Smooth muscle cell (in vitro differentiated cells): ENCODE results near the gene TRPM2. TPM values are rescaled to one million over a fixed set of nuclear protein-coding genes. Genes with fewer than 3 reads are reported as not detected.

Experiments
- DNase-seq: peaks from one replicate; lab custom pipeline; 2025; ENCODE audit not compliant: unreplicated experiment; lab: John Stamatoyannopoulos, UW
- H2AFZ ChIP-seq: fragments of 200-600 bp; sonication (generic); 2 replicates; pipeline ENCODE4 v1.6.0; 2016; ENCODE audit warnings: antibody characterized with exemption, low read depth, mild to moderate bottlenecking
- H3F3A ChIP-seq: fragments of 200-600 bp; sonication (generic); 2 replicates; pipeline ENCODE4 v1.6.0; 2017; ENCODE audit warnings: antibody characterized with exemption, low read depth
- H3K27ac ChIP-seq: fragments of 200-600 bp; sonication (generic); 2 replicates; pipeline ENCODE4 v1.5.1; 2016; ENCODE audit warnings: low read depth, mild to moderate bottlenecking
- H3K27me3 ChIP-seq: fragments of 200-600 bp; sonication (generic); 2 replicates; pipeline ENCODE4 v1.6.1; 2016; ENCODE audit warnings: low read depth, mild to moderate bottlenecking
- H3K36me3 ChIP-seq: fragments of 200-600 bp; sonication (generic); 2 replicates; pipeline ENCODE4 v1.5.1; 2016; ENCODE audit warnings: low read depth
- H3K4me1 ChIP-seq: fragments of 200-600 bp; sonication (generic); 2 replicates; pipeline ENCODE4 v1.5.1; 2016; ENCODE audit warnings: low read depth
- H3K4me2 ChIP-seq: fragments of 200-600 bp; sonication (generic); 2 replicates; pipeline ENCODE4 v1.6.0; 2016; ENCODE audit warnings: mild to moderate bottlenecking
- H3K4me3 ChIP-seq: fragments of 200-600 bp; sonication (generic); 2 replicates; pipeline ENCODE4 v1.5.1; 2016; ENCODE audit warnings: mild to moderate bottlenecking
- H3K79me2 ChIP-seq: fragments of 200-600 bp; sonication (generic); 2 replicates; pipeline ENCODE4 v1.6.0; 2016; ENCODE audit warnings: low read depth, mild to moderate bottlenecking
- H3K9ac ChIP-seq: fragments of 200-600 bp; sonication (generic); 2 replicates; pipeline ENCODE4 v1.6.0; 2016; ENCODE audit warnings: low read depth
- H3K9me3 ChIP-seq: fragments of 200-600 bp; sonication (generic); replicated peaks from 2 replicates; pipeline ENCODE4 v1.5.1; 2016; ENCODE audit warnings: low read depth
- H4K20me1 ChIP-seq: fragments of 200-600 bp; sonication (generic); 2 replicates; pipeline ENCODE4 v1.6.0; 2016; ENCODE audit warnings: low read depth
- CTCF ChIP-seq: fragments of 200-600 bp; sonication (generic); IDR thresholded peaks from 2 replicates; pipeline ENCODE4 v1.5.1; 2017; ENCODE audit warnings: borderline replicate concordance, mild to moderate bottlenecking, antibody characterized with exemption; ENCODE audit not compliant: insufficient read depth, poor library complexity, severe bottlenecking
- WGBS: methylation state at CpG from one replicate; pipeline ENCODE4 v1.1.7; 2016; ENCODE audit warnings: low lambda C conversion rate; 5-methylcytosine and 5-hydroxymethylcytosine counted together
- polyA plus RNA-seq: library from polyadenylated mRNA; unstranded; fragments of >200 nt; fragmentation: Nextera tagmentation; extraction: Ambion mirVana; gene quantifications from 2 replicates; pipeline ENCODE4 v1.2.1, GENCODE V29; 2016
- total RNA-seq: library from RNA; depleted of rRNA; stranded (reverse); fragments of >200 nt; gene quantifications from 2 replicates; pipeline ENCODE4 v1.2.3, GENCODE V29; 2014

Gene TRPM2
- total and polyA plus RNA-seq, 2 experiments from 2014 or later, result 0.31 TPM; not detected in 1

- Histone ChIP-seq H3K4me1 (no peaks in the 10 kb centered on the region), H4K20me1 (no peaks in the 10 kb centered on the region), H2AFZ (no peak overlapping the region), H3K27ac (no peak overlapping the region), H3K9me3 (no peaks in the 10 kb centered on the region), H3F3A (no peaks in the 10 kb centered on the region), H3K4me3 (no peak overlapping the region), H3K36me3 (no peaks in the 10 kb centered on the region), H3K27me3 (no peaks in the 10 kb centered on the region), H3K9ac (no peak overlapping the region), H3K79me2 (no peaks in the 10 kb centered on the region), H3K4me2 (no peak overlapping the region)
- 82% methylated on average over 16 of the region's 17 CpGs for WGBS
- no peak for TF ChIP-seq CTCF
- no peak for DNase-seq
Measured at GRCh38 chr21:44443291-44443890, 90.0 kb downstream of the TRPM2 start.

- Histone ChIP-seq H3K79me2 (no peaks in the 10 kb centered on the region), H2AFZ (no peak overlapping the region), H3K9ac (no peak overlapping the region), H3K36me3 (no peaks in the 10 kb centered on the region), H3K4me2 (no peak overlapping the region), H3K27me3 (no peaks in the 10 kb centered on the region), H3K27ac (no peak overlapping the region), H3F3A (no peaks in the 10 kb centered on the region), H3K9me3 (no peaks in the 10 kb centered on the region), H3K4me1 (no peaks in the 10 kb centered on the region), H4K20me1 (no peaks in the 10 kb centered on the region), H3K4me3 (no peak overlapping the region)
- no peak for TF ChIP-seq CTCF
- DNase-seq, result no peak
- 93% methylated on average over 12 of the region's 12 CpGs for WGBS
Measured at GRCh38 chr21:44443891-44444285, 90.5 kb downstream of the TRPM2 start.

GRCh38 chr21:44444286-44444931 is 91.0 kb downstream of the TRPM2 start:
- no peak overlapping the region for H3K4me2 ChIP-seq
- H3K4me3 ChIP-seq, result no peak overlapping the region
- H3K27me3 ChIP-seq, result no peaks in the 10 kb centered on the region
- no peaks in the 10 kb centered on the region for H3K9me3 ChIP-seq
- H3K27ac ChIP-seq, result no peak overlapping the region
- H3K36me3 ChIP-seq, result no peaks in the 10 kb centered on the region
- no peak for TF ChIP-seq CTCF
- H2AFZ ChIP-seq, result no peak overlapping the region
- no peaks in the 10 kb centered on the region for H3K4me1 ChIP-seq
- no peaks in the 10 kb centered on the region for H3K79me2 ChIP-seq
- no peak overlapping the region for H3K9ac ChIP-seq
- no peaks in the 10 kb centered on the region for H4K20me1 ChIP-seq
- H3F3A ChIP-seq, result no peaks in the 10 kb centered on the region
- no peak for DNase-seq
- 76% methylated on average over 21 of the region's 21 CpGs for WGBS

- no peaks in the 10 kb centered on the region for H4K20me1 ChIP-seq
- no peak for DNase-seq
- no peak overlapping the region for H3K27ac ChIP-seq
- H3K4me3 ChIP-seq, result no peak overlapping the region
- H3F3A ChIP-seq, result no peaks in the 10 kb centered on the region
- 88% methylated on average over 19 of the region's 19 CpGs for WGBS
- H3K4me2 ChIP-seq, result no peak overlapping the region
- H3K27me3 ChIP-seq, result no peaks in the 10 kb centered on the region
- H3K4me1 ChIP-seq, result no peaks in the 10 kb centered on the region
- no peaks in the 10 kb centered on the region for H3K36me3 ChIP-seq
- no peak overlapping the region for H3K9ac ChIP-seq
- TF ChIP-seq CTCF, result no peak
- no peak overlapping the region for H2AFZ ChIP-seq
- H3K9me3 ChIP-seq, result no peaks in the 10 kb centered on the region
- no peaks in the 10 kb centered on the region for H3K79me2 ChIP-seq
Measured at GRCh38 chr21:44445145-44445812, 91.9 kb downstream of the TRPM2 start.
